DLD1 (cell line): ENCODE data around the gene UVRAG.
"Not testable (repeated sequence)": the region's sequence is repeated elsewhere in the genome, so short reads cannot be mapped to it uniquely, and the experiment has no call there.

Experiments used
- in situ Hi-C: cut with HindIII; loops from 2 replicates; pipeline ENCODE4 v1.10.0; 2017; ENCODE audit warnings: low sequenced_read_pairs

The UVRAG gene

DNA sequence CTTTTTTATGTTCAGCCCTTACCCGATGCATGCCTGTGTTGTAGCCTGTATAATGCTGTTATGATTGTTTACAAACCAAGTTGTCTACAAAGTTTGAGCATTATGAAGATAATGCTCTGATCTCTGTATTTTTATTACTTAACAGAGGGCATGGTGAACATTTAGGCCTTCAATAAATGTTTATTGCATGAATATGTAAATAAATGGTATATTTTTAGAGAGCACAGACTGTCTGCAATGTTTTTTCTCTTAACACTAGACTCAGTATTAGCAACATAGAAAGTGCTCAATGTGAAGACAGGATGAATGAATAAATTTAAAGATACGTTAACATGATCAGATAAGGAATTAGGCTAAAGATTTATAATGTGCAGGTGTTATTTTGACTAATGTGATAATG, 130.9 kb downstream of the UVRAG start:
- in situ Hi-C loops = no loop called here

DNA sequence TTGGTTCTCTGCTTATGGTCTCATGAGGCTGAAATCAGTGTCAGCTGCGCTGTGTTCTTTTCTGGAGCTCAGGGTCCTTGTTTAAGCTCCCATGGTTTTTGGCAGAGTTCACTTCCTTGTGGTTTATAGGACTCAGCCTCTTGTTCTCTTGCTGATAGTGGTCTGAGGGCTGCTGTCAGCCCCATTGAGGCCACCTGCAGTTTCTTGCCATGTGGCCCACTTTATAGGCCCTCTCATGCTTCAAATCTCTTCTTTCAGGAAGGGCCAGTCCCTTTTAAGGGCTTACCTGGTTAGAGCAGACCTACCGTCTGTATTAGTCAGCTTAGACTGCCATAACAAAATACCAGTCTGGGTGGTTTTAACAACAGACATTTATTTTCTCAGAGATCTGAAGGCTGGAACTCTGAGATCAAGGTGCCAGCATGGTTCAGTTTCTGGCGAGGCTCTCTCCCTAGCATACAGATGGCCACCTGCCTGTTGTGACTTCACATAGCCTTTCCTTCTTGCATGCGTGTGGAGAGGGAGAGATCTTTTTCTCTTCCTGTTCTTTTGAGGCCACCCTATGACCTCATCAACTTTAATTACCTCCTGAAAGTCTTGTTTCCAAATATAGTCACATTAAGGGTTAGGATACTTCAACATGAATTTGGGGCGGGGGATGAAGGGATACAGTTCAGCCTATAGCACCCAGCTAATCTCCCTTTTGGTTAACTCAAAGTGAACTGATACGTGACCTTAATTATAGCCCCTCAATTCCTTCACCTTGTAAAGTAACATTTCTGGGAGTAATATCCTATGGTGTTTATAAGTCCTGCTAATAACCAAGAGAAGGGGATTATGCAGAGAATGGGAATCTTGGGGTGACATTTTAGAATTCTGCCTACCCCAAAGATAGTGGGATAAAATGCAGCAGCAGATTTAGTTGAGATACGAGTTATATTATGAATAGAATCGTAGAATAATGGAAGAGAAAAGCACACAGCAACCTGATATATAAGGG, 131.8 kb downstream of the UVRAG start:
- in situ Hi-C loops = no loop called here

DNA sequence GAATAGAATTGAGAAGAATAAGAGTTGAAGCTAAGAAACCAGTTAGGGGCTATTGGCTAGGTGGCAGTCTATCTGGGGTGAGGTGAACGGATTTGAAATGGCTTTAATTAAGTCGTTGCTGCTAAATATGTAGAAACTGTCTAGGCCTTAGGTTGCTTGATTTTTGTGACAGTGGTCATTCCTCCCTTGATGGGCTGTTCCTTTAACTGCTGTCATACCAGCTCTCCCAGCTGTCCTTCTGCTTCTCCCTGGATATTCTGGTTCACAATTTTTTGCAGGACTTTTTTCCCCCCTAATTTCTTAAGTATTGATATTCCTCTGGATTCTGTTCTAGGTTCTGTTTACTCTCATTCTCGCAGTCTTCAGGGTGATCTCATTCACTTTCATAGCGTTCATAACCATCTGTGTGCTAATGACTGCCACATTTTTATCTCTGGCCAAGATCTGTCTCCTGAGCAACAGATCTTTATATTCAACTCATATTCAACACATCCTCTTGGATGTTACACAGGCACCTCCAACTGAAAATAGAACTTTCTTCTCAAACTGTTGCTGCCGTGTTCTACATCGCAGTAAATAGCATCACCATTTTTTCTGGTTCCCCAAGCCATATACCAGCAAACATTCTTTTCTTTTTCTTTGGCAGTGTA, 134.1 kb downstream of the UVRAG start:
- in situ Hi-C loops = no loop called here

DNA sequence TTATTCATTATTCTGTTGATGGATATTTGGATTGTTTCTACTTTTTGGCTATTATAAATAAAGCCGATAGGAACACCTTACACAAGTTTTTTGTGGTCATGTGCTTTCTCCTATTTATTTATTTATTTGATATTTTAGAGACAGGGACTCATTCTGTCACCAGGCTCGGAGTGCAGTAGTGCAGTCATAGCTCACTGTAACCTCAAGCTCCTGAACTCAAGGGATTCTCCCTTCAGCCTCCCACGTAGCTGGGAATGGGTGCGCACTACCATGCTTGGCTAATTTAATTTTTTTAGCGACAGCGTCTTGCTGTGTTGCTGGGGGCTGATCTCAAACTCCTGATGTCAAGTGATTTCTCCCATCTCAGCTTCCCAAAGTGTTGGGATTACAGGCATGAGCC, 135.1 kb downstream of the UVRAG start:
- in situ Hi-C loops = no loop called here

DNA sequence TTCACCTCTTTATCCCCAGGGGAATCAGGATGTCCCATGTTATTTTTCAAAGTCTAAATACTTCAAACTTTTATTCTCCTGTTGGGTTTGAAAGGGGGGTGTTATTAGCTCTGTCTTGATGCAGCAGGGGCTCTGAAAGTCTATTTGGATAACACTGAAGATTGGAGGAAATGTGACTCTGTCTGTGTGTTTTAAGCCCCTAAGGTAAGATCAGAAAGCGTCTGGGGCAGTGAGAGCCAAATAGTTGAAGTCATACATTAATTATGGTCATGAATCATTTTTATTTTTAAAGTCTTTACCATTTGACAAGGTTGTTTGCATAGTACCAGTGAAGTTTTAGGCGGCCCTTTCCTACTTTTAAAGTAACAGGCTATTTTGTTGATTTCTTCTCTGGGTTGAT, 139.0 kb downstream of the UVRAG start:
- in situ Hi-C loops = no loop called here

DNA sequence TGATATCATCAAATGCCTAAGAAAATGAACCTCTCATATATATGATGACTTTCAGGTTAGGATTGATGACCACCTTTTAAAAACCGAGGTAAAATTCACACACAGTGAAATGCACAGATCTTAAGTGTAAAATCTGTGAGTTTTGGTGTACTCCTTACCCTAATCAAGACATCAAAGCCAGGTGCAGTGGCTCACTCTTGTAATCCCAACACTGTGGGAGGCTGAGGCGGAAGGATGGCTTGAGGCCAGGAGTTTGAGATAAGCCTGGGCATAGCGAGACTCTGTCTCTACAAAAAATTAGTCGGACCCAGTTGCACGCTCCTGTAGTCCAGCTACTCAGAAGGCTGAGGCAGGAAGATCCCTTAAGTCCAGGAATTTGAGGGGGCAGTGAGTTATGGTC, 140.4 kb downstream of the UVRAG start:
- in situ Hi-C loops = no loop called here

DNA sequence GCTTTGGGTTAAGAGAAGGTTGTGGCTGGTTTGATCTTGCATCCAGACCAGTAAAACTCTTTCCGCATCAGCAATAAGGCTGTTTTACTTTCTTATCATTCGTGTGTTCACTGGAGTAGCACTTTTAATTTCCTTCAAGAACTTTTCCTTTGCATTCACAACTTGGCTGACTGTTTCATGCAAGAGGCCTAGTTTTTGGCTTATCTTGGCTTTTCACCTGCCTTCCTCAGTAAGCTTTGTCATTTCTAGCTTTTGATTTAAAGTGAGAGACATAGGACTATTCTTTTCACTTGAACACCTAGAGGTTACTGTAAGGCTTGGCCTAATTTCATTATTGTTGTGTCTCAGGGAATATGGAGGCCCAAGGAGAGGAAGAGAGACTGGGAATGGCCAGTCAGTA, 144.5 kb downstream of the UVRAG start:
- in situ Hi-C loops = no loop called here

DNA sequence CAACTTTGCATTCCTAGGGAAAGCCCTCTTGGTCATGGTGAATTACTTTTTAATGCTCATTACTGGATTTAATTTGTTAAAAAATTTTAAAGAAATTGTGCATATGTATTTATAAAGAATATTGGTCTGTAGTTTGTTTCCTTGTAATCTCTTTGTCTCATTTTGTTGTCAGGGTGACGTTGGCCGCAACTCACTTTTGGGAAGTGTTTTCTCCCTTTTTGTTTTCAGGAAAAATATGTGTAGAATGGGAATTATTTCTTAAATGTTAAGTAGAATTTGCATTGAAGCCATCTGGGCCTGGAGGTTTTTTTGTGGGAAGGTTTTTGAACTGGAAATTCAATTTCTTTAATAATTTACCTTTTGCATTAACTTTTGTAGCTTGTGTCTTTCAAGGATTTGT, 149.1 kb downstream of the UVRAG start:
- in situ Hi-C loops = no loop called here

DNA sequence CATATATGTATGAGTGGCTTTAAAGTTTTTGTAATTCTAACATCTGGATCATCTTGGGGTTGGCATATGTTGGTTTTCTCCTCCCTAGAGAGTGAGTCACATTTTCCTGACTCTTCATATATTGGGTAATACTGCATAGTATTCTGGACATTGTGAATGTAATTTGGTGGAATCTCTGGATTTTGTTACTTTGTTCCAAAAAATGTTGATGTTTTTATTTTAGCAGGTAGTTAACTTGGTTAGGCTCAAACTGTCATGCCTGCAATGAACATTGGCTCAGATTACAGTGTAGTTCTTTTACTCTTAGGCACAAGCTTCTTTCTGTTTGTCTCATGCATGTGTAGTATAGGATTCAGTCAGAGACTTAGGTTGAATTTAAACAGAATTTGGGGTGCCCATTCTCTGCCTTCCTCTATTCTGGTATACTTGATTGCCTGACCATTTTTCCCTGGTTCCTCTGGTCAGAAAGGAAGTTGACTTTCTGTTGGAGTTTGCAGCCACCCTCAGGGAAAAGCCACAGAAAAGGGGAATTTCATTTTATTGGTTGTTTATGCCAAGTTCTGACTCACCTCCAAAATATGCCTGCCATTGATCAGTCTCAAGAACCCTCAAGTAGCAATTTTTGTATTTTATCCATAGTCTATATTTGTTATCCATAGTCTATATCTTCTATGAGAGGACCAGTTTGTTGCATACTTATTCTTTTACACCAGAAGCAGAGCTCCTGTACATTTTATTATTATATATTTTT, 151.7 kb downstream of the UVRAG start:
- in situ Hi-C loops = no loop called here

DNA sequence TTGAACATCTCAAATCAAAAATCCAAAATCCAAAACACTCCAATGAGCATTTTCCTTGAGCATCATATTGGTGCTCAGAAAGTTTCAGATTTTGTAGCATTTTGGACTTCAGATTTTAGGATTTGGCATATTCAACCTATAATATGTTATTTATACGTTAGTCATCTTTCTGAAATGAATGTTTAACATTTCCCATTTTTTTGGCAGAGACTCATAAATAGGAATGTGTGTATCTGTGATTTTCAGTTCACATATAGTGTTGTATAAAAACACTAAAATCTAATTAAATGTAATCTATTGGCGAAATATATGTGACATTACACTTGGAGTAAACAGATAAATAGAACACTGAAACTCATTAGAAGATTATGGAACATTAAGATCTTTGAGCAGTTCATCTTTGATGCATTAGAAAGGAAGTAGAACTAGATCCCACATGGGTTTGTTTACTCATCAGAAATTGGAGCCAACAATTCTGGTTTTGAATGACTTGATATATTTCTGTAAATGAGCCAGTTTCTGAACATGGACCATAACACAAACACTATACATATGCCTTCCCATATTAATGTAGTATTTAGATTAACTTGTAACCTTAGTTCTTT, 153.1 kb downstream of the UVRAG start:
- in situ Hi-C loops = no loop called here

DNA sequence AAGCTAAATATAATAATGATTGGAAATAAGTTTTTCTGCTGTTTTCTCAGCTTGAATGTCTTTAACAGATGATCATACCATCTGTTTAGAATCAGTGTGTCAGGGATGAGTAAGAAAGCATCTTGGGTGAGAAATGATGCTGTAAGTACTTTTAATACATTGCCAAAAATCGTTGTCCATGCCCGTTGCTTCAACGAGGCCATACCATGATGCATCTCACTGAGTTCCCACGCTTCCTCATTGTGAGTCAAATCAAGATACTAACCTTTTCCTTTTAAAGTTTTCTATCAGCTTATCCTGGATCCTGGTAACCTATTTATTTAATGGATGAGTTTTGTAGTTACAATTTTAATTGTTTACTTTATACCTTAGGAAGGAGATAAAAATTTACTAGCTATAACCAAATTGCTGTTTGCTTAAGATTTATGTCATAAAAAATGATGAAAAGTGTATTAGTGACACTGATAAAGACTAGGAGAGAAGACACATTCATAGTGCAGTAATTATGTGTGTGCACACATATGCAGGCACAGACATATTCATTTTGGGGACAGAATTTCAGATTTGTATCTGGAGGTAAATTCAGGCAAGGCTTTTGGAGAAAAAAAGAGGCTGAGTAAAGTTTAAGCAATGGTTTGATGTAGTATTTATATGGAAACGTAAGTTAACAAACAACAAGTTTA, 154.8 kb downstream of the UVRAG start:
- in situ Hi-C loops = no loop called here

DNA sequence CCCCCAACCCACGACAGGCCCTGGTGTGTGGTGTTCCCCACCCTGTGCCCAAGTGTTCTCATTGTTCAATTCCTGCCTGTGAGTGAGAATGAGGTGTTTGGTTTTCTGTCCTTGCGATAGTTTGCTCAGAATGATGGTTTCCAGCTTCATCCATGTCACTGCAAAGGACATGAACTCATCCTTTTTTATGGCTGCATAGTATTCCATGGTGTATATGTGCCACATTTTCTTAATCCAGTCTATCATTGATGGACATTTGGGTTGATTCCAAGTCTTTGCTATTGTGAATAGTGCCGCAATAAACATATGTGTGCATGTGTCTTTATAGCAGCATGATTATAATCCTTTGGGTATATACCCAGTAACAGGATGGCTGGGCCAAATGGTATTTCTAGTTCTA, 158.7 kb downstream of the UVRAG start:
- in situ Hi-C loops = not testable (repeated sequence)

DNA sequence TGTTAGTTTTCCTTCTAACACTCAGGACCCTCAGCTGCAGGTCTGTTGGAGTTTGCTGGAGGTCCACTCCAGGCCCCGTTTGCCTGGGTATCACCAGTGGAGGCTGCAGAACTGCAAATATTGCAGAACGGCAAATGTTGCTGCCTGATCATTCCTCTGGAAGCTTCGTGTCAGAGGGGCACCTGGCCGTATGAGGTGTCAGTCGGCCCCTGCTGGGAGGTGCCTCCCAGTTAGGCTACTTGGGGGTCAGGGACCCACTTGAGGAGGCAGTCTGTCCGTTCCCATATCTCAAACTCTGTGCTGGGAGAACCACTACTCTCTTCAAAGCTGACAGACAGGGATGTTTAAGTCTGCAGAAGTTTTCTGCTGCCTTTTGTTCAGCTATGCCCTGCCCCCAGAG, 164.1 kb downstream of the UVRAG start:
- in situ Hi-C loops = not testable (repeated sequence)

DNA sequence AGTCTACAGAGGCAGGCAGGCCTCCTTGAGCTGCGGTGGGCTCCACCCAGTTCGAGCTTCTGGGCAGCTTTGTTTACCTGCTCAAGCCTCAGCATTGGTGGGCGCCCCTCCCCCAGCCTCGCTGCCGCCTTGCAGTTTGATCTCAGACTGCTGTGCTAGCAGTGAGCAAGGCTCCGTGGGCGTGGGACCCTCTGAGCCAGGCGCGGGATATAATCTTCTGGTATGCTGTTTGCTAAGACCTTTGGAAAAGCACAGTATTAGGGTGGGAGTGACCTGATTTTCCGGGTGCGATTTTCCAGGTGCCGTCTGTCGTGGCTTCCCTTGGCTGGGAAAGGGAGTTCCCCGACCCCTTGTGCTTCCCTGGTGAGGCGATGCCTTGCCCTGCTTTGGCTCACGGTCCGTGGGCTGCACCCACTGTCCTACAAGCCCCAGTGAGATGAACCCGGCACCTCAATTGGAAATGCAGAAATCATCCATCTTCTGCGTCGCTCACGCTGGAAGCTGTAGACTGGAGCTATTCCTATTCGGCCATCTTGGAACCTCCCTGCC, 164.5 kb downstream of the UVRAG start:
- in situ Hi-C loops = not testable (repeated sequence)

DNA sequence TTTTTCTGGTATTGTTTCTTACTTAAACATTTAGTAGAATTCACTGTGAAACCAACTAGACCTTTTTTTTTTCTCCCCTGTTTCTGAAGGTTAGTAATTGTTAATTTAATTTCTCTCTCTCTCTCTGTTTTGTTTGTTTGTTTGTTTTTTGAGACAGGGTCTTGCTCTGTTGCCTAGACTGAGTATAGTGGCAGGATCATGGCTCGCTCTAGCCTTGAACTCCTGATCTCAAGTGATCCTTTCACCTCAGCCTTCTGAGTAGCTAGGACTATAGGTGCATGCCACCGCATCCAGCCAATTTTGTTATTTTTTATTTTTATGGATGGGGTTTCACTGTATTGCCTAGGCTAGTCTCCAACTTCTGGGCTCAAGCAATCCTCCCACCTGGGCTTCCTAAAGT, 165.0 kb downstream of the UVRAG start:
- in situ Hi-C loops = no loop called here

DNA sequence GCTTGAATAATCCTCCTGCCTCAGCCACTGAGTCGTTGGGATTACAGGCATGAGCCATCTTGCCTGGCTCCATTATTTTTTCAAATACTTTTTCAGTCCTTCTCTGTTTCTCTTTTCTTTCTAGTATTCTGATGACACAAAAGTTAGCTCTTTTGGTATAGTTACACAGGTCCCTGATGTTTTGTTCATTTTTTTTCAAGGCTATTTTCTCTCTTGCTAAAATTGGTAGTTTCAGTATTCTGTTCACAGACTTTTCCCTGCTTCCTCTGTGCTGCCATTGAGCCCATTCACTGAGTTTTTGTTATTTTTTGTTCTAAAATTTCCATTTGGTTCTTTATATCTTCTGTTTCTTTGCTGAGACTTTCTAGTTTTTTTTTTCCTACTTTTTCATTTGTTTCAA, 166.5 kb downstream of the UVRAG start:
- in situ Hi-C loops = no loop called here

DNA sequence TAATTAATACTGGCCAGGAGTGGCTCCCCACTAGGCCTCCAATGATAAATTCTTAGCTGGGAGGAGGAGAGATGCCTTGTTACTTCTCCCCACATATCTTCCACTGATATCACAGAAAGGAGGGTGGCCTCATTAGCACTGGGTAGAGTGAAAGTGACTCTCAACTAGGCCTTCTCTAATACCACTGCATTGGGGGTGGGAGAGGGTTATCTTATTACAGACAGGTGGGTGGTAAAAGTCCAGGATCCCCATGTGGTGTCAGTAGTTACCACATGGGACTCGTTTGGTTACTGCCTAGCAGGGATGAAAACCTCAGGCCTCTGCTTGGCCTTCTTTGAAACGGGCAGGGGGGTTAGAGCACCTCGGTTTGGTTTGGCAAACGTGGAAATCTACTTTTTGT, 167.3 kb downstream of the UVRAG start:
- in situ Hi-C loops = no loop called here

DNA sequence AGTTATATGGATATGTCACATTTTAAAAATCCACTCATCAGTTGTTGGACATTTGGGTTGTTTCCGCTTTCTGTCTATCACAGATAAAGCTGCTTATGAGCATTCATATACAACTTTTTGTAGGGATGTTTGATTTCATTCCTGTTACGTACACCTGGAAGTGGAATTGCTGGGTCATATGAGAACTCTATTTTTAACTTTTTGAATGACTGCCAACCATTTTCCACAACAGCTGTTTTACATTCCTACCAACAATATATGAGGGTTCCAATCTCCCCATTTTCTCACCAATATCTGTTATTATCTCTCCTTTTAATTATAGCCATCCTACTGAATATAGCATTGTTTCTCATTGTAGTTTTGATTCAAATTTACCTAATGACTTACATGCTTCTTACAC, 172.0 kb downstream of the UVRAG start:
- in situ Hi-C loops = no loop called here

DNA sequence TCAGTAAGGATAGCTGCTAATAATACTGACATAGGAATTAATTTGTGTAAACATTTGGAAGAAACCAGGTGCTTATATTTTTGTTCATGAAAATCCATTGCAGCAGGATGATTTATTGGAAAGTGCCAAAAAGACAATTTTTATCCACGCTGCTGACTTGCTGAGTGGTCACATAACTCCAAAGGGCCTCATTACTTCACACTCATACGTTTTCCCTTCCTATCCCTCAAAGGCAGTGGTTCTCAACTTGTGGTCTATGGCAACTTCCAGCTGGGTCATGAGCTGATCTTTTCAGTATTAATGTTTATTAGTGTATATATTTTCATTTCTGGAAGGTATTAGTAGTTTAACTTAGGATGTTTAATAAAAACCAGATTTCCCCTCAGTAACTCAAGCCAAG, 178.1 kb downstream of the UVRAG start:
- in situ Hi-C loops = no loop called here

DNA sequence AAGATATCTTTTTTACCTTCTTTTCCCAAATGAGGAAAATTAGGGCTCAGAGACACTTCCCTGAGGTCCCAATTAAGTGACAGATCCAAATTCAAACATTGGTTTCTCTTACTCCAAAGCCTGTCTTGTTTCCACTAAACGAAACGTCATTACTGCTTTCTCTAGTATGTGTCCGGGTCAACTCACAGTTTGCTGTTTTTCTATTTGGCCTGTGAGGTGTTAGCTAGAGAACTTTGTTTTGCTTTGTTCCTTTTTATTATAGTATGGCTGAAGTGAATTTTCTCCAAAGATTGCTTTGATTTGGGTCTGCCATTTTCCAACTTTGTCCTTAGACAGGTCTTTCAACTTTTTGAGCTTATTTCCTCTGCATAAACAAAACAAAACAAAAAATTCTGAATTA, 179.6 kb downstream of the UVRAG start:
- in situ Hi-C loops = no loop called here
